ENCODE data around the gene CCDC197. TPM values are rescaled to one million over a fixed set of nuclear protein-coding genes. Genes with fewer than 3 reads are reported as not detected.

The CCDC197 gene
- total RNA-seq, 1 experiment from 2014 or later, result not detected

GRCh38 chr14:94040247-94040646, 43.1 kb downstream of the CCDC197 start (continued):
- TF ChIP-seq MLX (CRISPR knock-in tag; IDR thresholded peaks at IDR 0.05) (no peak), JUN (CRISPR knock-in tag; IDR thresholded peaks at IDR 0.05) (no peak), IRF2 (CRISPR knock-in tag; IDR thresholded peaks at IDR 0.05; ENCODE audit: borderline replicate concordance, low read depth) (no peak), MXD4 (CRISPR knock-in tag; IDR thresholded peaks at IDR 0.05; ENCODE audit: borderline replicate concordance) (no peak), ARID4B (CRISPR knock-in tag; IDR thresholded peaks at IDR 0.05; ENCODE audit: borderline replicate concordance) (no peak), SOX15 (CRISPR knock-in tag; IDR thresholded peaks at IDR 0.05) (no peak), MAX (CRISPR knock-in tag; IDR thresholded peaks at IDR 0.05) (no peak)

GRCh38 chr14:94040796-94041195, 43.7 kb downstream of the CCDC197 start:
- Mint-ChIP-seq H3K4me3 (no peak overlapping the region), H3K36me3 (peaks cover 12% of the 10 kb centered on the region; the same call in 1 of the 2 replicates), H3K27ac (no peak overlapping the region), H3K27me3 (ENCODE audit: low read depth) (no peaks in the 10 kb centered on the region), H3K9me3 (no peaks in the 10 kb centered on the region), H3K4me1 (peaks cover 2% of the 10 kb centered on the region; the same call in 1 of the 2 replicates)
- ATAC-seq, result no peak
- POLR2A ChIA-PET, result no interaction called here
- CTCF ChIA-PET, result interaction anchor here (2.5 to 2.7 kb wide), 2 partner anchors 89 to 96 kb away, joined by 11 to 13 read pairs; partner anchors contain the start of gene IFI27L2
- no peak for DNase-seq (ENCODE audit: low spot score)
- no peak for TF ChIP-seq OVOL2 (CRISPR knock-in tag; IDR thresholded peaks at IDR 0.05; ENCODE audit: borderline replicate concordance)
- TF ChIP-seq NFYB (CRISPR knock-in tag; conservative IDR thresholded peaks at IDR 0.05; ENCODE audit: low read depth), result no peak
- no peak for TF ChIP-seq ATF2 (CRISPR knock-in tag; IDR thresholded peaks at IDR 0.05; ENCODE audit: borderline replicate concordance, low read depth)
- TF ChIP-seq GRHL2 (CRISPR knock-in tag; IDR thresholded peaks at IDR 0.05; ENCODE audit: insufficient replicate concordance, severe bottlenecking), result no peak
- TF ChIP-seq FOXP4 (CRISPR knock-in tag; IDR thresholded peaks at IDR 0.05), result no peak
- TF ChIP-seq RORB (CRISPR knock-in tag; IDR thresholded peaks at IDR 0.05), result no peak
- no peak for TF ChIP-seq MLX (CRISPR knock-in tag; IDR thresholded peaks at IDR 0.05)
- no peak for TF ChIP-seq ZNF232 (CRISPR knock-in tag; IDR thresholded peaks at IDR 0.05)
- no peak for TF ChIP-seq IRF1 (CRISPR knock-in tag; IDR thresholded peaks at IDR 0.05)
- TF ChIP-seq PREB (CRISPR knock-in tag; IDR thresholded peaks at IDR 0.05; ENCODE audit: borderline replicate concordance), result no peak
- TF ChIP-seq ETV6 (CRISPR knock-in tag; IDR thresholded peaks at IDR 0.05), result no peak
- no peak for TF ChIP-seq ZNF219 (CRISPR knock-in tag; IDR thresholded peaks at IDR 0.05; ENCODE audit: borderline replicate concordance)
- TF ChIP-seq JAZF1 (CRISPR knock-in tag; IDR thresholded peaks at IDR 0.05), result no peak
- no peak for TF ChIP-seq ZNF423 (CRISPR knock-in tag; IDR thresholded peaks at IDR 0.05)
- no peak for TF ChIP-seq USF1 (CRISPR knock-in tag; IDR thresholded peaks at IDR 0.05)
- no peak for TF ChIP-seq ZNF263 (CRISPR knock-in tag; IDR thresholded peaks at IDR 0.05; ENCODE audit: low read depth)
- no peak for TF ChIP-seq FOXP1 (CRISPR knock-in tag; IDR thresholded peaks at IDR 0.05; ENCODE audit: borderline replicate concordance)

Measured in WTC11 (cell line).